Measurements from ENCODE around the gene SWI5.
A peak's percentile ranks its signal among the peaks of the same experiment; 100 is the strongest.

SWI5 gene

DNA sequence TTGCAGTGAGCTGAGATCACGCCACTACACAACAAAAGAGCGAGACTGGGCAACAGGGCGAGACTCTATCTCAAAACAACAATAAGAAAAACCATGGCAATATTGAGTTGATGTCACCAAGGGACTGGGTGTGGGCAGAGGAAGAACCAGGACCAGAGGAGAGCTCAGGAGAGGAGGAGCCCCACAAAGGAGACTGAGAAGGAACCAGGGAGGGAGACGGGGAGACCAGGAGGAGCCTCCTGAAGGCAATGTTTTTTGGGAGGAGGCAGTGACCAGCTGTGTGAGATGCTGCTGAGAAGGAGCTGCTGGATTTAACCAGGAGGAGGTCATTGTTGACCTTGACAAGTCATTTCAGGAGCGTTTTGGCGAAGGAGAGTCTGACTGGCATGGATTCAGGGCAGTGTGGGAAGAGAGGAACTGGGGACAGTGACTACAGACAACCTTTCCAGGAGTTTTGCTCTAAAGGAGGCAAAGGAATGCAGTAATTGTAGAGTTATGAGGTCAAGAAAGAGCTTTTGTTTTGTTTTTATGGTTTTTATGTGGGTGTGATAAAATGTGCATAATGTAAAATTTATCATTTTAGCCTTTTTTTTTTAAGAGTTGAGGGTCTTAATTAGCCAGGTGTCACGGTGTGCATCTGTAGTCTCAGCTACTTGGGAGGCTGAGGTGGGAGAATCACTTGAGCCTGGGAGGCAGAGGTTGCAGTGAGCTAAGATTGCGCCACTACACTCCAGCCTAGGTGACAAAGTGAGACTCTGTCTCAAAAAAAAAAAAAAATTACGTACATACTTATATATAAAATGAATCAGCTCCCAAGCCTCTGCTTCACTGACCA lies 28.3 kb downstream of the SWI5 start:
- Histone ChIP-seq H3K4me3 (ENCODE audit: low read depth, low read length) (no peak overlapping the region), H3K36me3 (ENCODE audit: control insufficient read depth, insufficient read depth, low read length) (peaks cover 11% of the 10 kb centered on the region), H3K4me1 (ENCODE audit: control insufficient read depth, insufficient read depth, low read length) (no peaks in the 10 kb centered on the region), H3K9me3 (ENCODE audit: control insufficient read depth, insufficient read depth, low read length) (no peaks in the 10 kb centered on the region), H3K27me3 (ENCODE audit: control insufficient read depth, insufficient read depth, low read length) (no peaks in the 10 kb centered on the region), H3K27ac (ENCODE audit: low read depth, low read length) (no peak overlapping the region), H3K9ac (ENCODE audit: low read depth, low read length) (no peak overlapping the region)

DNA sequence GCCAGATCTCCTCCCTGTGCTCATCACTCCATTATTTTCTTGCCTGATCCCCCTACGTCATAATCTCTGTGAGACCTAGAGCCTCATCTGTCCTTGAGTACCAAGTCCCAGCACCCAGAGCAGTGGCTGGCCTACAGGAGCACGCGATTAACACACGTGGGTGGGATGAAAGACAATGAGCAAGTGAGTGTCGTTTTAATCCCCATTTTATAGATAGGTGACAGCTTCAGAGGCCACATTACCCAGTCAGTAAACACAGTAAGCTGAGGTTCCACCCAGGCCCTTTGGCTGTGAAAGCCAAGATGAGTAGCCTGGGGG lies 28.9 kb downstream of the SWI5 start:
- H3K9ac ChIP-seq (ENCODE audit: low read depth, low read length), result no peak overlapping the region
- peaks cover 17% of the 10 kb centered on the region for H3K36me3 ChIP-seq (ENCODE audit: control insufficient read depth, insufficient read depth, low read length)
- no peaks in the 10 kb centered on the region for H3K4me1 ChIP-seq (ENCODE audit: control insufficient read depth, insufficient read depth, low read length)
- H3K27me3 ChIP-seq (ENCODE audit: control insufficient read depth, insufficient read depth, low read length), result no peaks in the 10 kb centered on the region
- H3K4me3 ChIP-seq (ENCODE audit: low read depth, low read length), result no peak overlapping the region
- H3K27ac ChIP-seq (ENCODE audit: low read depth, low read length), result no peak overlapping the region
- H3K9me3 ChIP-seq (ENCODE audit: control insufficient read depth, insufficient read depth, low read length), result no peaks in the 10 kb centered on the region

DNA sequence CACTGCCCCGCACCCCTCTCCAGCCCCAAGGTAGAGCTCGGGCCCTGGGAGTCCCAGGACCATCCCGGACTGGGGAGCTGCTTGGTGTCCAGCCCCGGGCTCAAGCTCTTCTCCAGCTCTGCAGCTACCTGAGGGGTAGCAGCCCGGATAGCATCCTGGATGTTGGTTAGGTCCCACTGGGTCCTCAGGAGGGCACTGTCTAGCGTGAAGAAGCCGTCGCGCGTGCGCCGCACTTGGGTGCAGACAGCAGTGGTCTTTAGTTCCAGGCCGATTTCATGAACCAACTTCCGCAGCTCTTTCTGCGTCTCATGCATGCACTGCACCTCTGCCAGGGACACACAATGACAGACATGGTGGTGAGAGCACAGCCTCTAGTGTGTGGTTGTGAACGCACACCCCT lies 33.5 kb downstream of the SWI5 start:
- H3K4me3 ChIP-seq (ENCODE audit: low read depth, low read length), result no peak overlapping the region
- H3K36me3 ChIP-seq (ENCODE audit: control insufficient read depth, insufficient read depth, low read length), result peaks cover 49% of the 10 kb centered on the region

DNA sequence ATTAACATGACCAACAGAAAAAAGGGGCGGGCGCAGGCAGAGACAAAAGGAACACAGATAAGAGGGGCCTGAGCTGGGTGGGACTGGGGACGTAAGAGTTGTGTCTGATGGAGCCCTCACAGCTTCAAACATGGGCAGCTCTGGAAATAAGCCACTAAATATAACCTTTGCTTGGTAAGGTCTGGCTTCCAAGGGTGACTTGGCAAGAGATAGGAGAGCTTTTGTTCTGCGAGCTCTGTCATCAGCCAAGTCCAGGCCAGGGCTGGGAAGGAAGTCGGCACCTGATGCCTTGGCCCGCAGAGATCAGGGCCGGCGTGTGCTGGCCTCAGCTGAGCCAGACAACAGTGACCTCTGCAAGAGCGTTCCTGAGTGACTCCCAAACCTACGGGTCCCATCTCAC lies 34.4 kb downstream of the SWI5 start:
- Histone ChIP-seq H3K27me3 (ENCODE audit: control insufficient read depth, insufficient read depth, low read length) (no peaks in the 10 kb centered on the region), H3K9ac (ENCODE audit: low read depth, low read length) (no peak overlapping the region), H3K36me3 (ENCODE audit: control insufficient read depth, insufficient read depth, low read length) (peaks cover 57% of the 10 kb centered on the region), H3K4me3 (ENCODE audit: low read depth, low read length) (no peak overlapping the region), H3K4me1 (ENCODE audit: control insufficient read depth, insufficient read depth, low read length) (no peaks in the 10 kb centered on the region), H3K27ac (ENCODE audit: low read depth, low read length) (no peak overlapping the region), H3K9me3 (ENCODE audit: control insufficient read depth, insufficient read depth, low read length) (no peaks in the 10 kb centered on the region)

More for the DNA sequence above, 33.5 kb downstream of the SWI5 start:
- Histone ChIP-seq H3K27ac (ENCODE audit: low read depth, low read length) (no peak overlapping the region), H3K4me1 (ENCODE audit: control insufficient read depth, insufficient read depth, low read length) (no peaks in the 10 kb centered on the region), H3K27me3 (ENCODE audit: control insufficient read depth, insufficient read depth, low read length) (no peaks in the 10 kb centered on the region), H3K9ac (ENCODE audit: low read depth, low read length) (no peak overlapping the region), H3K9me3 (ENCODE audit: control insufficient read depth, insufficient read depth, low read length) (no peaks in the 10 kb centered on the region)

DNA sequence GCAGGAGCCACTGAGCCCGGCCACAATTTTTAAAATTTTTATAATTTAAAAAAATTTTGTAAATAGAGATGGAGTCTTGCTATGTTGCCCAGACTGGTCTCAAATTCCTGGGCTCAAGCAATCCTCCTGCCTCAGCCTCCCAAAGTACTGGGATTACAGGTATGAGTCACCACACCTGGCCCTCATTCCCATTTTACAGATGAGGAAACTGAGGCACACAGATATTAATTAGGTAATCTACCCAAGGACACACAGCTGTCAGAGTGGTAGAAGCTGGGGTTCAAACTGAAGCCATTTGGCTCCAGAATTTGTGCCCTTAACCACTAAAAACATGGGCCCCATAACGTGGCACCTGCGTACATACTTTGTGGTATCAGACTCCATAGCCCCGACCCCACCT lies 38.6 kb downstream of the SWI5 start:
- Histone ChIP-seq H3K9me3 (ENCODE audit: control insufficient read depth, insufficient read depth, low read length) (no peaks in the 10 kb centered on the region), H3K27me3 (ENCODE audit: control insufficient read depth, insufficient read depth, low read length) (no peaks in the 10 kb centered on the region), H3K27ac (ENCODE audit: low read depth, low read length) (no peak overlapping the region), H3K36me3 (ENCODE audit: control insufficient read depth, insufficient read depth, low read length) (peaks cover 67% of the 10 kb centered on the region), H3K9ac (ENCODE audit: low read depth, low read length) (no peak overlapping the region), H3K4me3 (ENCODE audit: low read depth, low read length) (no peak overlapping the region), H3K4me1 (ENCODE audit: control insufficient read depth, insufficient read depth, low read length) (no peaks in the 10 kb centered on the region)

DNA sequence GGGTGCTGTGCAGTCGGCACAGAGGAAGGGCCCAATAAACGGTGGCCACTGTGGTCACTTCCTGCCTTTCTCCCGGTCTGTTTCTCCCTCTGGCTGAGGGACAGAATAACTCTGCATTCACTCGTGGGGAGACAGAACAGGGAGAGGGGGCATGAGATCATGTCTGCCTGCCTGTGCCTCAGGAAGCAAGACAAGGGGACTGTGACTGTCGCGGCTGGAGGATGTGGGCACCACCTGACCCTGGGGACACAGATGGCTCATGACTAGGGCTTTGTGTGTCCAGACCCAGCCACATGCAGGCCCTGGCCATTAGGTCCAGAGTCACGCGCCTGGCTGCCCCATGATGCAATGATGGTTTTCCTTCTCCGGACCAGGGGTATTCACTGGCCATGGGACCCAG lies 40.3 kb downstream of the SWI5 start:
- no peaks in the 10 kb centered on the region for H3K9me3 ChIP-seq (ENCODE audit: control insufficient read depth, insufficient read depth, low read length)
- no peak overlapping the region for H3K4me3 ChIP-seq (ENCODE audit: low read depth, low read length)
- peaks cover 56% of the 10 kb centered on the region for H3K36me3 ChIP-seq (ENCODE audit: control insufficient read depth, insufficient read depth, low read length)
- no peak overlapping the region for H3K9ac ChIP-seq (ENCODE audit: low read depth, low read length)
- H3K27ac ChIP-seq (ENCODE audit: low read depth, low read length), result no peak overlapping the region
- no peaks in the 10 kb centered on the region; the same call in 1 of the 2 replicates for H3K4me1 ChIP-seq (ENCODE audit: control insufficient read depth, insufficient read depth, low read length)
- no peaks in the 10 kb centered on the region for H3K27me3 ChIP-seq (ENCODE audit: control insufficient read depth, insufficient read depth, low read length)

DNA sequence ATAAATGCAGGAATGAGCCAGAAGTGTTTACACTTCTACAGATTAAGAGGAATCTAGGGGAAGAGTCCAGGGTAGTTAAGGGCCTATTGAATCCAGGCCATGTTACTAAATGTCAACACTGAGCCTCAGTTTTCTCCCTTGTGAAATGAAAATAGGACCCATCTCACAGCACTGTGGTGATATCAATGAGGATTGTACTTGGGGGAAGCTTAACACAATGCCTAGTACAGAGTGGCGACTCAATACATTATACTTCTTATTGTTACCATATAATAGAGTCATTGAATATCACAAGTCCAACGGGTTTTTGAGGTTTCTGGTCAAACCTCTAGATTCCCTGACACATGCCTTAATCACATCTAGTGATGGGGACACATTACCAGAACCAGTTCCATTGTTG lies 41.6 kb downstream of the SWI5 start:
- no peaks in the 10 kb centered on the region for H3K9me3 ChIP-seq (ENCODE audit: control insufficient read depth, insufficient read depth, low read length)
- H3K4me3 ChIP-seq (ENCODE audit: low read depth, low read length), result no peak overlapping the region
- H3K36me3 ChIP-seq (ENCODE audit: control insufficient read depth, insufficient read depth, low read length), result peaks cover 54% of the 10 kb centered on the region
- no peak overlapping the region for H3K27ac ChIP-seq (ENCODE audit: low read depth, low read length)
- no peaks in the 10 kb centered on the region; the same call in 1 of the 2 replicates for H3K4me1 ChIP-seq (ENCODE audit: control insufficient read depth, insufficient read depth, low read length)
- no peak overlapping the region for H3K9ac ChIP-seq (ENCODE audit: low read depth, low read length)
- no peaks in the 10 kb centered on the region for H3K27me3 ChIP-seq (ENCODE audit: control insufficient read depth, insufficient read depth, low read length)

DNA sequence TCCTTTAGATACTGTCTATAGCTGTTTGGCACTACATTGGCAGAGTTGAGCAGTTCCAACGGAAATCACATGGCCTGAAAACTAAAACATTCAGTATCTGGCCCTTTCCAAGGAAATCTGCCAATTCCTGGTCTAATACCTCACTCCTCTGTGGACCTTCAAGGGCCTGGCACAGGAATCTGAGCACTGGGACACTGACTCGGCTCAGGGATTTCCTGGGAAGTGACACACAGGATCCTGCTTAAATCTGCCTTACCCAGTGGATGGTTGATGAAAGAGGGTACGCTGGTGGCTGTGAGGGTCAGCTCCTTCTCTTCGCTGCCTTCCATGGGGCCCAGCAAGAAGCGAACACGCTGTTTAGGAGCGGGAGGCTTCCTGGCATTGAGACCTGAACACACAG lies 45.3 kb downstream of the SWI5 start:
- peak overlapping the region; percentile 83 for H3K4me3 ChIP-seq (ENCODE audit: low read depth, low read length)
- H3K9me3 ChIP-seq (ENCODE audit: control insufficient read depth, insufficient read depth, low read length), result no peaks in the 10 kb centered on the region
- no peak overlapping the region for H3K27ac ChIP-seq (ENCODE audit: low read depth, low read length)
- no peaks in the 10 kb centered on the region; the same call in 1 of the 2 replicates for H3K4me1 ChIP-seq (ENCODE audit: control insufficient read depth, insufficient read depth, low read length)
- no peak overlapping the region for H3K9ac ChIP-seq (ENCODE audit: low read depth, low read length)
- H3K36me3 ChIP-seq (ENCODE audit: control insufficient read depth, insufficient read depth, low read length), result peaks cover 46% of the 10 kb centered on the region
- H3K27me3 ChIP-seq (ENCODE audit: control insufficient read depth, insufficient read depth, low read length), result no peaks in the 10 kb centered on the region

DNA sequence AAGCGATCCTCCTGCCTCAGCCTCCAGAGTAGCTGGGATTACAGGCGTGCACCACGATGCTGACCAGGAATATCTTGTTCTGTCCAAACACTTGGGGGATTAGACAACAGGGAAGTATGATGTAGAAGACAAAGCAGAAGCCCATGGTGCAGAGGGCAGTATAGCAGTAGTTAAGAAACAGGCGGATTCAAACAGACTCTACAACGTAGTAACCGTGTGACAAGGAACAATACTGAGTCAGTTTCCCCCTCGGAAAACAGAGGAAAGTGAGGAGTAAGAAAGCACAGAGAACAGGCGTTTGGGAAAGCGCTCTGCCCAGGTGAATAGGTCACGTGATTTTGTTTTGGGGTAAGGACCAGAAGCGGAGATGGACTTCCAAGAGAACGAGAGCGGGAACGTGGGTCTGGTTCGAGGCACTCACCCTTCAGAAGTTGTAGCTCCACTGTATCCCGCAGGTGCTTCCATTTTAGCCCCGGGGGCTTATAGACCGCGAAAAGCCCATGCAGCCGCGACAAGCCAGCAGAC lies 45.9 kb downstream of the SWI5 start:
- peak overlapping the region; percentile 75 for H3K9ac ChIP-seq (ENCODE audit: low read depth, low read length)
- no peaks in the 10 kb centered on the region for H3K27me3 ChIP-seq (ENCODE audit: control insufficient read depth, insufficient read depth, low read length)
- peaks cover 40% of the 10 kb centered on the region for H3K36me3 ChIP-seq (ENCODE audit: control insufficient read depth, insufficient read depth, low read length)
- H3K9me3 ChIP-seq (ENCODE audit: control insufficient read depth, insufficient read depth, low read length), result no peaks in the 10 kb centered on the region
- H3K4me3 ChIP-seq (ENCODE audit: low read depth, low read length), result peak overlapping the region; percentile 83
- peak overlapping the region; percentile 81 for H3K27ac ChIP-seq (ENCODE audit: low read depth, low read length)
- no peaks in the 10 kb centered on the region; the same call in 1 of the 2 replicates for H3K4me1 ChIP-seq (ENCODE audit: control insufficient read depth, insufficient read depth, low read length)

DNA sequence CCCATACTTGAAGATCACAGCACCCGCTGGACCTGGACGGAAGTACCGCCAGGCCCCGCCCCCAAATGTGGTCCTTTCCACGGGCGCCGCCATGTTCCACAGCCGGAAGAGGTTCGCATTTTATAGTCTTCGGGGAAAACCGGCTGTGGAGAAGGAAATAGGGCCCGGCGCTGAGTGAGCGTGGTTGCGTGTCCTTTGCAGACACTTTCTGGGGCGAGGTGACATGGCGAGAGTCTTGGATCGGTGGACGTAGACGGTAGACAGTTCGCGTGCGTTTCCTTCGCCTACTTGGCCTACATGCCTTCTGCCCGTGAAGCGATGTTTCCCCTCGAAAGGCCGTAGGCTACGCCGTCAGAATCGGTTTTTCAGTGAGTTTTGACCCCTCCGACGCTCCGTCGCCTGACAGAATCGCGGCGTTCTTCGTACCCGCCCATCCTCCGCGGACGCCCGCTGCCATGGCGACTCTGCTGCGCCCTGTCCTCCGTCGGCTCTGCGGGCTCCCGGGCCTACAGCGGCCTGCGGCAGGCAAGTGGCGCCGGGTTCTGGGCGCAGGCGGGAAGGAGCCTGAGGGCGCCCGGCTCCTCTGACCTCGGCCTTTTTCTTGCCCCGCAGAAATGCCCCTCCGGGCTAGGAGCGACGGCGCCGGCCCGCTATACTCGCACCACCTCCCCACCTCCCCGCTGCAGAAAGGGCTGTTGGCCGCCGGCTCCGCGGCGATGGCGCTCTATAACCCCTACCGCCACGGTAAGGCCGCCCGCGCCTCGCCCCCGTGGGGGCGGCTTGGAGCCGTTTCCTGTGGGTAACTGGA lies 46.5 kb downstream of the SWI5 start, which contains the start of the genes COQ4 and TRUB2:
Gene COQ4, plus strand, starts transcription at position 436 of the 808 bp plus-strand sequence. Its CDS starts 20 bp downstream, at position 456.
Gene TRUB2, minus strand, starts transcription at position 44 of the 808 bp plus-strand sequence. Its CDS starts 39 bp downstream, at position 5.
- Histone ChIP-seq H3K27ac (ENCODE audit: low read depth, low read length) (peak within 1 kb of the TSS; percentile 81), H3K9ac (ENCODE audit: low read depth, low read length) (peak within 1 kb of the TSS; percentile 75), H3K4me3 (ENCODE audit: low read depth, low read length) (peak within 1 kb of the TSS; percentile 83), H3K27me3 (ENCODE audit: control insufficient read depth, insufficient read depth, low read length) (no peaks in the 10 kb centered on the region), H3K36me3 (ENCODE audit: control insufficient read depth, insufficient read depth, low read length) (peaks cover 36% of the 10 kb centered on the region), H3K4me1 (ENCODE audit: control insufficient read depth, insufficient read depth, low read length) (no peaks in the 10 kb centered on the region; the same call in 1 of the 2 replicates), H3K9me3 (ENCODE audit: control insufficient read depth, insufficient read depth, low read length) (no peaks in the 10 kb centered on the region)
